Loucy (cell line): ENCODE data around the gene ADRB2.

Experiments used
- EZH2phosphoT487 ChIP-seq: fragments of 200-600 bp; IDR thresholded peaks from 2 replicates; pipeline ENCODE4 v1.6.1; 2018; ENCODE audit warnings: antibody characterized with exemption, mild to moderate bottlenecking, moderate library complexity, borderline replicate concordance
- TF ChIP-seq, protein P1 (sequence below): fragments of 200-600 bp; sonication (generic); conservative IDR thresholded peaks from 2 replicates; pipeline ENCODE4 v1.5.1; 2014; ENCODE audit warnings: mild to moderate bottlenecking, antibody characterized with exemption, low read length

DNA sequence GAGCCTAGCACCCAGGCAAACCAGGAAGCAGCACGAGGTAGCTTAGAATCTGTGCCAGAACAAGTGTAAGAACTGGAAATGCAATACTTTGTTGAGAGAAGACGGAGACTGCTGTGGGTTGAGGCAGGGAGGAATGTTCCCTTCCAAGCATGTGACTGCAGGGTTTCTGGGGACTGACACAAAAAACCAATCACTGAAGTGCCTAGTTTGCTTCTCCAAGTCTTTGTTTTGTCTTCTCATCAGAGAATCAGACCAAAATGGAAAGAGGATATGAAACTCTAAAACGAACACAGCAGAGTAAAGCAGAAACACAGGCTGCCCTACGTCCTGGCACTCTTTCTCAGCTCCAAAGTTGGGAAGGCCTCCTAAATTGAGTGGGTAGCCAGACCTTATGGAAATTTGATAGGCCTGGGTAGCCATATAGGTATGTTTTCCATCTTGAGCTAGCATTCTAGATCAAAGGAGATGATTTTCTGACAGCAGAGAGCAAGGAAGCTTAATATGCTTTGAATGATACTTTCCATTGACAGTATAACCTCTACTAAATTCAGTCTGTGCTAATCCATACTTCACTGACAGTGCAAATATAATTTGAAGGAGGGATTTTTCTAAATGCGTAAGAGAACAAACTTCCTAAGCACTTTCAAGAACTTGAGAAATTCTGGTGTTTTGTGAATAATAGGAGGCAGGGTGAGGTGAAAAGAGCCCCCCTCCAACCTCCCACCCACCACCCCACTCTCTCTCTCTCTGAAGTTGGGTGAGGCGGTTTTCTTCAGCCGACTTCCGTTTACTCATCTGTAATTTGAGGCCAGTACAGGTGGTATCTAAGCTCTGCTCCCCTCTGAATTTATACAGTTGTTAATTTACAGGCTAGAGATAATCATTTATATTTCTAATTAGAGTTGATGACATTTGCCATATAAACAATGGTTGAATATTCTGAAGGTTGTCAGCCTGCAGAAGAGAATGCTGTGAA lies 5.5 kb downstream of the ADRB2 start:
- TF ChIP-seq, protein P1, sequence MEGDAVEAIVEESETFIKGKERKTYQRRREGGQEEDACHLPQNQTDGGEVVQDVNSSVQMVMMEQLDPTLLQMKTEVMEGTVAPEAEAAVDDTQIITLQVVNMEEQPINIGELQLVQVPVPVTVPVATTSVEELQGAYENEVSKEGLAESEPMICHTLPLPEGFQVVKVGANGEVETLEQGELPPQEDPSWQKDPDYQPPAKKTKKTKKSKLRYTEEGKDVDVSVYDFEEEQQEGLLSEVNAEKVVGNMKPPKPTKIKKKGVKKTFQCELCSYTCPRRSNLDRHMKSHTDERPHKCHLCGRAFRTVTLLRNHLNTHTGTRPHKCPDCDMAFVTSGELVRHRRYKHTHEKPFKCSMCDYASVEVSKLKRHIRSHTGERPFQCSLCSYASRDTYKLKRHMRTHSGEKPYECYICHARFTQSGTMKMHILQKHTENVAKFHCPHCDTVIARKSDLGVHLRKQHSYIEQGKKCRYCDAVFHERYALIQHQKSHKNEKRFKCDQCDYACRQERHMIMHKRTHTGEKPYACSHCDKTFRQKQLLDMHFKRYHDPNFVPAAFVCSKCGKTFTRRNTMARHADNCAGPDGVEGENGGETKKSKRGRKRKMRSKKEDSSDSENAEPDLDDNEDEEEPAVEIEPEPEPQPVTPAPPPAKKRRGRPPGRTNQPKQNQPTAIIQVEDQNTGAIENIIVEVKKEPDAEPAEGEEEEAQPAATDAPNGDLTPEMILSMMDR = no peak
- no peak for TF ChIP-seq EZH2phosphoT487
